Right lobe of liver (tissue), 6 donors: ENCODE measurements around the gene GPC5. TPM values are rescaled to one million over a fixed set of nuclear protein-coding genes. Genes with fewer than 3 reads are reported as not detected.

Experiments used
- ATAC-seq, 4 donors: fragments of 200-7000 bp; cut with Tn5 transposase; one replicate each; pipeline ENCODE4 v1.9.1; 2020; ENCODE audit warnings: mild to moderate bottlenecking in 4 of 4, moderate library complexity in 4 of 4
- DNase-seq, 3 donors: peaks; one replicate each; pipeline ENCODE4 v3.0.0-alpha.2; 2020
- H3K27ac ChIP-seq, 3 donors: fragments of 200-600 bp; one replicate each; pipeline ENCODE4 v1.8.0; 2022
- H3K27me3 ChIP-seq, 2 donors: fragments of 200-600 bp; one replicate each; pipeline ENCODE4 v1.8.0; 2022
- H3K36me3 ChIP-seq, 4 donors: fragments of 200-600 bp; sonication (generic) in 1 of 4; one replicate each; pipeline versions ENCODE4 v1.5.1 to v1.8.0; 2017 to 2022; ENCODE audit warnings: control low read depth in 1 of 4
- H3K4me1 ChIP-seq, 4 donors: fragments of 200-600 bp; sonication (generic) in 1 of 4; one replicate each; pipeline versions ENCODE4 v1.5.1 to v1.8.0; 2017 to 2022; ENCODE audit warnings: control low read depth in 1 of 4
- H3K4me3 ChIP-seq, 3 donors: fragments of 200-600 bp; one replicate each; pipeline ENCODE4 v1.8.0; 2022
- H3K9me3 ChIP-seq, 4 donors: fragments of 200-600 bp; sonication (generic) in 1 of 4; one replicate each; pipeline versions ENCODE4 v1.5.1 to v1.8.0; 2017 to 2022; ENCODE audit warnings: control low read depth in 1 of 4
- CTCF ChIP-seq, 4 donors: fragments of 200-600 bp in 3 of 4; fragments of 450-650 bp in 1 of 4; IDR thresholded peaks; one replicate each; pipeline versions ENCODE4 v1.5.1 to v1.8.0; 2016 to 2022; ENCODE audit warnings: antibody characterized with exemption in 4 of 4, mild to moderate bottlenecking in 2 of 4
- POLR2A ChIP-seq: fragments of 450-650 bp; IDR thresholded peaks from one replicate; pipeline ENCODE4 v1.6.1; 2017; ENCODE audit warnings: antibody characterized with exemption, mild to moderate bottlenecking
- WGBS: methylation state at CpG from one replicate; pipeline ENCODE4 v1.1.6; 2018; ENCODE audit warnings: low coverage, low lambda C conversion rate; ENCODE audit not compliant: insufficient coverage; ENCODE audit errors: missing lambda C conversion rate; 5-methylcytosine and 5-hydroxymethylcytosine counted together
- intact Hi-C, 2 donors: fragments of 100-400 bp; cut with DNase I; formaldehyde crosslinking; loops; one replicate each; pipeline versions ENCODE4 v1.11.2 to v1.14.1; 2022
- total RNA-seq, 6 experiments: library from RNA; depleted of rRNA in 2 of 6; stranded (reverse); fragments of >200 nt in 2 of 6; fragmentation: NEBNext Ultra II Directional in 3 of 6; extraction: Animal tissue kit (Norgen Biotek cat#: 25700) in 3 of 6; gene quantifications; one replicate each; pipeline versions ENCODE4 v1.1.0 to v1.2.4, GENCODE V29; 2016 to 2023
- donor health status: DM: no; HTN: yes; CAD: no.
- donor health status: DM: no; HTN: no; CAD: no.
- donor health status: DM: no; HTN: no; CAD: no.
- donor health status: DM: no; HTN: yes; CAD: no.
- donor health status: DM: no; HTN: yes; CAD: no.

The GPC5 gene
- total RNA-seq, 6 experiments from 2014 or later = 0.12 to 0.99 (median 0.66) TPM

DNA sequence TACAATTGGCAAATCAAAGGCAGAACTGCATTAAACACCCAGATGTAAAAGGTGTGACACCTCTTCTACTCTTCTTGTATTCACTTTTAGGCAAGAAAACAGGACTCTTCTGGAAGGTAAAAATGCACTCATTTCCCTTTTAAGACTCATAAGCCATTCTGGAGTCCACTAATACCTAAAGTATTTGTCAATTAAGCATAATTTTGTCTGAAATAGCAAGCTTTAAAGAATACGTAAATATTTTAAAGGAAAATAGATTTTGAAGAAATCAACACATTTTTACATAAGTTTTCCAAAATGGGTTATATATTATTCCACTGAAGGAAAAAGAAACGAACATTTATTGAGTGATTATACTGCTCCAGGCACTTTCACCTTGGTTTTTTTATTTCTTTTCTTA, 1166.5 kb downstream of the GPC5 start:
- no peak for ATAC-seq
- DNase-seq = no peak
- no peaks in the 10 kb centered on the region for H3K4me1 ChIP-seq
- no peaks in the 10 kb centered on the region for H3K36me3 ChIP-seq
- no peak overlapping the region for H3K4me3 ChIP-seq
- intact Hi-C loops = no loop called here
- H3K27ac ChIP-seq = no peak overlapping the region
- TF ChIP-seq POLR2A (no peak), CTCF (IDR thresholded peaks at IDR 0.05) (no peak)
- H3K9me3 ChIP-seq = no peaks in the 10 kb centered on the region
- H3K27me3 ChIP-seq = no peaks in the 10 kb centered on the region
- 50% methylated on average over 2 of the region's 2 CpGs for WGBS

- ATAC-seq = no peak
- no peaks in the 10 kb centered on the region for H3K36me3 ChIP-seq
- no peak overlapping the region for H3K4me3 ChIP-seq
- intact Hi-C loops = no loop called here
- no peaks in the 10 kb centered on the region for H3K27me3 ChIP-seq
- TF ChIP-seq POLR2A (no peak), CTCF (IDR thresholded peaks at IDR 0.05) (no peak)
- no peak for DNase-seq
- no peak overlapping the region for H3K27ac ChIP-seq
- H3K4me1 ChIP-seq = no peaks in the 10 kb centered on the region
- H3K9me3 ChIP-seq = no peaks in the 10 kb centered on the region
Measured at GRCh38 chr13:92566767-92567166, 1168.3 kb downstream of the GPC5 start.

GRCh38 chr13:92572190-92572589, 1173.8 kb downstream of the GPC5 start:
- DNase-seq = no peak
- WGBS = 46% methylated on average over 4 of the region's 4 CpGs
- no peak for TF ChIP-seq CTCF (IDR thresholded peaks at IDR 0.05)
- TF ChIP-seq POLR2A = no peak

GRCh38 chr13:92573467-92574057, 1175.1 kb downstream of the GPC5 start:
- Histone ChIP-seq H3K27ac (no peak overlapping the region), H3K9me3 (no peaks in the 10 kb centered on the region), H3K4me3 (no peak overlapping the region), H3K4me1 (no peaks in the 10 kb centered on the region), H3K36me3 (no peaks in the 10 kb centered on the region), H3K27me3 (no peaks in the 10 kb centered on the region)
- intact Hi-C loops = no loop called here
- ATAC-seq = no peak
- WGBS = 52% methylated on average over 6 of the region's 10 CpGs
- DNase-seq = no peak
- TF ChIP-seq CTCF (IDR thresholded peaks at IDR 0.05) = no peak
- TF ChIP-seq POLR2A = no peak

More at GRCh38 chr13:92572190-92572589, 1173.8 kb downstream of the GPC5 start:
- intact Hi-C loops = no loop called here
- H3K27me3 ChIP-seq = no peaks in the 10 kb centered on the region
- no peaks in the 10 kb centered on the region for H3K4me1 ChIP-seq
- ATAC-seq = no peak
- no peaks in the 10 kb centered on the region for H3K9me3 ChIP-seq
- H3K27ac ChIP-seq = no peak overlapping the region
- no peak overlapping the region for H3K4me3 ChIP-seq
- H3K36me3 ChIP-seq = no peaks in the 10 kb centered on the region

GRCh38 chr13:92574499-92574898, 1176.1 kb downstream of the GPC5 start:
- intact Hi-C loops = no loop called here
- Histone ChIP-seq H3K9me3 (no peaks in the 10 kb centered on the region), H3K27me3 (no peaks in the 10 kb centered on the region), H3K4me3 (no peak overlapping the region), H3K4me1 (no peaks in the 10 kb centered on the region), H3K27ac (no peak overlapping the region), H3K36me3 (no peaks in the 10 kb centered on the region)
- no peak for TF ChIP-seq POLR2A
- TF ChIP-seq CTCF (IDR thresholded peaks at IDR 0.05) = no peak
- WGBS = 50% methylated on average over 1 of the region's 1 CpG
- ATAC-seq = no peak
- no peak for DNase-seq
